Suprapubic skin (tissue), 4 donors: ENCODE data around the gene CA12. TPM values are rescaled to one million over a fixed set of nuclear protein-coding genes. Genes with fewer than 3 reads are reported as not detected.

Source experiments
- DNase-seq, 2 donors: peaks; one replicate each; pipeline ENCODE4 v3.0.0-alpha.2; 2019; ENCODE audit warnings: low spot score in 2 of 2
- H3K27ac ChIP-seq: fragments of 200-600 bp; sonication (generic); one replicate; pipeline ENCODE4 v1.5.1; 2019
- H3K27me3 ChIP-seq: fragments of 200-600 bp; sonication (generic); one replicate; pipeline ENCODE4 v1.5.1; 2019
- H3K36me3 ChIP-seq: fragments of 200-600 bp; sonication (generic); one replicate; pipeline ENCODE4 v1.5.1; 2019
- H3K4me1 ChIP-seq: fragments of 200-600 bp; sonication (generic); one replicate; pipeline ENCODE4 v1.5.1; 2019
- H3K4me3 ChIP-seq: fragments of 200-600 bp; sonication (generic); one replicate; pipeline ENCODE4 v1.5.1; 2019; ENCODE audit warnings: mild to moderate bottlenecking
- H3K9me3 ChIP-seq: fragments of 200-600 bp; sonication (generic); one replicate; pipeline ENCODE4 v1.5.1; 2019
- EP300 ChIP-seq: sonication (generic); formaldehyde crosslinking; IDR thresholded peaks from one replicate; pipeline ENCODE4 v1.6.1; 2017; ENCODE audit warnings: antibody characterized with exemption
- POLR2A ChIP-seq, 2 donors: fragments of 450-650 bp; IDR thresholded peaks; one replicate each; pipeline ENCODE4 v1.6.1; 2017; ENCODE audit warnings: antibody characterized with exemption in 2 of 2, mild to moderate bottlenecking in 2 of 2, moderate library complexity in 2 of 2
- POLR2AphosphoS5 ChIP-seq, 3 donors: sonication (generic); formaldehyde crosslinking; IDR thresholded peaks; one replicate each; pipeline ENCODE4 v1.6.1; 2017; ENCODE audit warnings: antibody characterized with exemption in 3 of 3
- WGBS: methylation state at CpG from one replicate; pipeline ENCODE4 v1.1.5; 2018; 5-methylcytosine and 5-hydroxymethylcytosine counted together
- total RNA-seq, 4 donors: library from RNA; depleted of rRNA; stranded (reverse); fragments of >200 nt; gene quantifications; one replicate each; pipeline ENCODE4 v1.1.0, GENCODE V29; 2016
- TF ChIP-seq, protein P1 (sequence below), 2 donors: fragments of 200-600 bp in 1 of 2; fragments of 450-650 bp in 1 of 2; sonication (generic) in 1 of 2; IDR thresholded peaks; one replicate each; pipeline ENCODE4 v1.5.1; 2016 to 2019; ENCODE audit warnings: antibody characterized with exemption in 2 of 2, mild to moderate bottlenecking in 1 of 2, moderate library complexity in 1 of 2

The CA12 gene
- total RNA-seq, 4 donors from 2014 or later, result 292 to 338 (median 317) TPM

DNA sequence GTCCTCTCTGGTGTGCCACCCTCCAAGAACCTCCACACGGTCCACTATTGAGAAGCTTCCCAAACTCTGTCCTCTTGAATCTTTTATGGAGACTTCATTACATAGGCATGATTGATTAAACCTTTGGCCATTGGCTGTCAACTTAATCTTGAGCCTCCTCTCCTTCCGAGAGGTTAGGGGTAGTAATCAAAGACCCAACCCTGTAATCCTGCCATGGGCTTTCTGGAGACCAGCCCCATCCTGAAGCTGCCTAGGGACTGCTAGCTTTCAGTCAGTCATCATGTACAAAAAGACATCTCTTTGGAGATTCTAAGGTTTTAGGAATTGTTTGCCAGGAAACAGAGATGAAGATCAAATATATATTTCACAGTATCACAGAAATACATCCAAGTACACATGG lies 67.2 kb downstream of the CA12 start:
- Histone ChIP-seq H3K4me3 (no peak overlapping the region), H3K36me3 (no peaks in the 10 kb centered on the region), H3K27me3 (no peaks in the 10 kb centered on the region), H3K4me1 (no peaks in the 10 kb centered on the region), H3K27ac (no peak overlapping the region), H3K9me3 (no peaks in the 10 kb centered on the region)
- 63% methylated on average over 2 of the region's 2 CpGs for WGBS
- DNase-seq, result no peak
- TF ChIP-seq EP300 (no peak), POLR2A (IDR thresholded peaks at IDR 0.05) (no peak), POLR2AphosphoS5 (IDR thresholded peaks at IDR 0.05) (no peak)
- TF ChIP-seq, protein P1, sequence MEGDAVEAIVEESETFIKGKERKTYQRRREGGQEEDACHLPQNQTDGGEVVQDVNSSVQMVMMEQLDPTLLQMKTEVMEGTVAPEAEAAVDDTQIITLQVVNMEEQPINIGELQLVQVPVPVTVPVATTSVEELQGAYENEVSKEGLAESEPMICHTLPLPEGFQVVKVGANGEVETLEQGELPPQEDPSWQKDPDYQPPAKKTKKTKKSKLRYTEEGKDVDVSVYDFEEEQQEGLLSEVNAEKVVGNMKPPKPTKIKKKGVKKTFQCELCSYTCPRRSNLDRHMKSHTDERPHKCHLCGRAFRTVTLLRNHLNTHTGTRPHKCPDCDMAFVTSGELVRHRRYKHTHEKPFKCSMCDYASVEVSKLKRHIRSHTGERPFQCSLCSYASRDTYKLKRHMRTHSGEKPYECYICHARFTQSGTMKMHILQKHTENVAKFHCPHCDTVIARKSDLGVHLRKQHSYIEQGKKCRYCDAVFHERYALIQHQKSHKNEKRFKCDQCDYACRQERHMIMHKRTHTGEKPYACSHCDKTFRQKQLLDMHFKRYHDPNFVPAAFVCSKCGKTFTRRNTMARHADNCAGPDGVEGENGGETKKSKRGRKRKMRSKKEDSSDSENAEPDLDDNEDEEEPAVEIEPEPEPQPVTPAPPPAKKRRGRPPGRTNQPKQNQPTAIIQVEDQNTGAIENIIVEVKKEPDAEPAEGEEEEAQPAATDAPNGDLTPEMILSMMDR (IDR thresholded peaks at IDR 0.05), result no peak

DNA sequence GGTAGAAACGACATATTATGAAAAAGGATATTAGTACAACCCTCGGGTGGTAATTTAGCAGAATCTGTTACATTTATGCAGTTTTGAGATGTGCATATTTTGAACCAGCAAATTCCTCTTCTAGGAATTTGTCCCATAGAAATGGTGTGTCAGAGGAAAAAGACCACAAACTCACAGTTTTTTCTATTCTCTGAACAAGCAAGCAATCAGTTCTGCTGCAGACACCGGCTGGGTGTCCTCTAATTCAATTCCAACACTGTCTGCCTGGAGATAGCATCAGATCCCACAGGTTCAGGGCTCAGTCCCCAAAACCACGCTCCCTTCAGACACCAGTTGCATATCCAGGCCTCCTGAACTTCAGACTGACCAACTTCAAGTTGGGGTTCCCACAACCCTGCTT lies 67.8 kb downstream of the CA12 start:
- Histone ChIP-seq H3K4me1 (peaks cover 6% of the 10 kb centered on the region), H3K9me3 (no peaks in the 10 kb centered on the region), H3K36me3 (no peaks in the 10 kb centered on the region), H3K27ac (no peak overlapping the region), H3K27me3 (no peaks in the 10 kb centered on the region), H3K4me3 (no peak overlapping the region)
- WGBS, result 89% methylated on average over 4 of the region's 4 CpGs
- TF ChIP-seq POLR2AphosphoS5 (IDR thresholded peaks at IDR 0.05), result no peak
- TF ChIP-seq EP300, result no peak
- TF ChIP-seq, protein P1 (IDR thresholded peaks at IDR 0.05), result no peak
- no peak for TF ChIP-seq POLR2A (IDR thresholded peaks at IDR 0.05)
- no peak for DNase-seq

DNA sequence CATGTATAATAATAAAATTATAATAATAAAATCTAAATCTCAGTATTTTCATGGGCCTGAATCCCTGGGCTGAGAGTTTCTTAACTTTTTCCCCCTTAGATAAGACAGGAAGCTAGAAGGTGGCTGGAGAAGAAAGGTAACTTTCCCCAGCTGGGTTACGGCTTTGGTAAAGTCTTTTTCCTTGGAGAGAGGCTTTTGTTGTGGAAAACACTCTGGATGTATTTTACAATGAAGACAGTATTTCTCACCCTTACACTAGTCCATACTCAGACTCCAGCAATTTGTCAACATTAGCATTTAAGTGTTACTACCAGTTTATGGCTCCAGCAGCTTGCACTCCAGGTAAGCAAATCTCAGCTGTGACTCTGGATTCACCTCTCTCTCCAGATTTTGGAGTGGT lies 69.4 kb downstream of the CA12 start:
- H3K9me3 ChIP-seq, result no peaks in the 10 kb centered on the region
- 100% methylated on average over 1 of the region's 1 CpG for WGBS

DNA sequence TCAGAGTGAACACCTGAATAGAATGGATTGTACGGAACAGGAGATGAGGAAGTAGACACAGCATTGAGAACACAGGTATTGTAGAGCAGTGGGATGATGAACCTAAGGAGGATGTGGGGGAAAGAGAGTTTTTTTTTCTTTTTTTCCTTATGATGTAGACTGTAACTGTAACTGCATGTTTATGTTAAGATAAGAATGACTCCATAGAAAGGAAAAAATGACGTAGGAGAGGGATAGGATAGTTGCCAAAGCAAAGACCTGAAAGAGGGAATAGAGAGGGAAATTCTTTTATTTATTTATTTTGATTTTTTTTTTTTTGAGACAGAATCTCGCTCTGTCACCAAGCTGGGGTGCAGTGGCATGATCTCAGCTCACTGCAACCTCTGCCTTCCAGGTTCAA lies 71.0 kb downstream of the CA12 start:
- H3K4me3 ChIP-seq, result no peak overlapping the region
- TF ChIP-seq POLR2A (IDR thresholded peaks at IDR 0.05), result no peak
- TF ChIP-seq, protein P1 (IDR thresholded peaks at IDR 0.05), result no peak
- TF ChIP-seq POLR2AphosphoS5 (IDR thresholded peaks at IDR 0.05), result no peak
- TF ChIP-seq EP300, result no peak
- H3K9me3 ChIP-seq, result no peaks in the 10 kb centered on the region
- DNase-seq, result no peak
- 95% methylated on average over 3 of the region's 3 CpGs for WGBS
- H3K27me3 ChIP-seq, result no peaks in the 10 kb centered on the region
- H3K27ac ChIP-seq, result no peak overlapping the region
- H3K36me3 ChIP-seq, result peaks cover 13% of the 10 kb centered on the region
- H3K4me1 ChIP-seq, result peaks cover 10% of the 10 kb centered on the region

More for the DNA sequence above, 69.4 kb downstream of the CA12 start:
- Histone ChIP-seq H3K4me3 (no peak overlapping the region), H3K27ac (no peak overlapping the region), H3K27me3 (no peaks in the 10 kb centered on the region), H3K36me3 (no peaks in the 10 kb centered on the region), H3K4me1 (peaks cover 10% of the 10 kb centered on the region)
- no peak for DNase-seq
- TF ChIP-seq POLR2AphosphoS5 (IDR thresholded peaks at IDR 0.05), result no peak
- no peak for TF ChIP-seq POLR2A (IDR thresholded peaks at IDR 0.05)
- TF ChIP-seq, protein P1 (IDR thresholded peaks at IDR 0.05), result no peak
- TF ChIP-seq EP300, result no peak

DNA sequence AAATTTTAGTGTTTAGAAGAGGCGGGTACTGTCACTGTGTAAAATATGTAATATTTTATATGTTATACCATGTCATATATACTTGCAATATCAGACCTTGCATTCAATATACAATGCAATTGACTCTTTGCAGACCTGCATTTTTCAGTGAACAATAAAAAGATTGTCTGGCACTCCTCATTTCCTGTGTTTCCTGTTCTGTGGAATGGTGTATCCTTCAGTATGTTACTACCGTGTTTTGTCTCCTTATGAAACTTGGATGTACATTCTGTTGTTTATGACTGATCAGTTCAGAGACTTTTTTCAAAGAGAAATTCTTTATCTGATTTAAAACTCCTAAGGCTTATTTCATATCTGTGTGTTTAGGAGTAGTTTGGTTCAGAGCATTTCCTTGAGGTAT lies 72.7 kb downstream of the CA12 start:
- Histone ChIP-seq H3K4me3 (no peak overlapping the region), H3K4me1 (peaks cover 10% of the 10 kb centered on the region), H3K27me3 (no peaks in the 10 kb centered on the region), H3K9me3 (no peaks in the 10 kb centered on the region), H3K27ac (no peak overlapping the region), H3K36me3 (peaks cover 22% of the 10 kb centered on the region)
- 69% methylated on average over 2 of the region's 2 CpGs for WGBS
- TF ChIP-seq, protein P1 (IDR thresholded peaks at IDR 0.05), result no peak
- TF ChIP-seq EP300, result no peak
- no peak for TF ChIP-seq POLR2A (IDR thresholded peaks at IDR 0.05)
- DNase-seq, result no peak
